ENCODE results near the gene MYBBP1A.

The MYBBP1A gene

GRCh38 chr17:4534515-4534914, 20.7 kb downstream of the MYBBP1A start:
- DNase-seq, result no peak

GRCh38 chr17:4533523-4534504, 21.4 kb downstream of the MYBBP1A start:
- no peak for DNase-seq

DNA sequence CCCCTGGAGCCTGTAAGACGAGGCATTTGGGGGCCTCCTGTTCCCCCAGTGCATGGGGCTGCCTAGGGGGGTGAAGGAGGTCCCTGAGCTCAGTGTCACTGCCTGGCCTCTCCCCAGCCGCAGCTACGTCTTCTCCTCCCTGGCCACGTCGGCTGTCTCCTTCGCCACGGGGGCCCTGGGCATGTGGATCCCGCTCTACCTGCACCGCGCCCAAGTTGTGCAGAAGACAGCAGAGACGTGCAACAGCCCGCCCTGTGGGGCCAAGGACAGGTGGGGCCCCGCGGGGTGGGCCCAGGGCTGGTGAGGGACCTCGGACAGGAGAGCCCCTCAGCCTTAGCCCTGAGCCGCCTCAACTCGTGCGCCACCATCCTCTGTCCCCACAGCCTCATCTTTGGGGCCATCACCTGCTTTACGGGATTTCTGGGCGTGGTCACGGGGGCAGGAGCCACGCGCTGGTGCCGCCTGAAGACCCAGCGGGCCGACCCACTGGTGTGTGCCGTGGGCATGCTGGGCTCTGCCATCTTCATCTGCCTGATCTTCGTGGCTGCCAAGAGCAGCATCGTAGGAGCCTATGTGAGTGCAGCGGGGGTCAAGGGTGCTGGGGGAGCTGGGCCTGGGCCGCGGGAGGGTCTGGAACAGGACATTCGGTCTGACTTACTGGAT, 22.2 kb downstream of the MYBBP1A start:
- DNase-seq, result no peak

DNA sequence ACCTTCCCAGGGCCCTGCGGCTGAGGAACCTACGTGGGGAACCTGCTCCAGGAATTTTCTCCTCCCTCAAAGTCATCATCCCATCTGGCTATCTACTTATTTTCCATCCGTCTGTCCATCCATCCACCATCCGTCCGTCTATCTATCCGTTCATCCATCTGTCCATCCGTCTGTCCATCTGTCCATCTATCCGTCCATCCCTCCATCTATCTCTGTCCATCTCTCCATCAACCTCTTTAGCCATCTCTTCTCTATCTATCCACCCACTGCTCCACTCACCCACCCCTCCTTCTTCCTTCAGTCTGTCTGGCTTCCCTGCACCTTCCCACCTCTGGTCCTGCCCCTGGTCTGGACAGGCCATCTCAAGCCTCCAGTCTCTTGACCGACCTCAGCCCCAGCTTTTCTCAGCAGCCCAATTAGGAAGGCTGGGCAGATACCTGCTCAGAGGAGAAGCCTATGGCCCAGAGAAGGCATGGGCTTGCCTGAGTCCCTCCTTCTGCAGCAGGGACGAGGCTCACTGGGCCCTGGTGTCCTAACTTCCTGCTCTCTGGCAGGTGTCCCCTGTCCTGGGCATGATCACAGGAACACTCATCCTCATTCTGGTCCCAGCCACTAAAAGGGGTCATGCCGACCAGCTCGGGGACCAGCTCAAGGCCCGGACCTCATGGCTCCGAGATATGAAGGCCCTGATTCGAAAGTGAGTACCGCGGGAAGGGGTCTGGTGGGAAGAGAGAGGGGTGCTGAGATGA, 23.0 kb downstream of the MYBBP1A start:
- DNase-seq, result no peak

DNA sequence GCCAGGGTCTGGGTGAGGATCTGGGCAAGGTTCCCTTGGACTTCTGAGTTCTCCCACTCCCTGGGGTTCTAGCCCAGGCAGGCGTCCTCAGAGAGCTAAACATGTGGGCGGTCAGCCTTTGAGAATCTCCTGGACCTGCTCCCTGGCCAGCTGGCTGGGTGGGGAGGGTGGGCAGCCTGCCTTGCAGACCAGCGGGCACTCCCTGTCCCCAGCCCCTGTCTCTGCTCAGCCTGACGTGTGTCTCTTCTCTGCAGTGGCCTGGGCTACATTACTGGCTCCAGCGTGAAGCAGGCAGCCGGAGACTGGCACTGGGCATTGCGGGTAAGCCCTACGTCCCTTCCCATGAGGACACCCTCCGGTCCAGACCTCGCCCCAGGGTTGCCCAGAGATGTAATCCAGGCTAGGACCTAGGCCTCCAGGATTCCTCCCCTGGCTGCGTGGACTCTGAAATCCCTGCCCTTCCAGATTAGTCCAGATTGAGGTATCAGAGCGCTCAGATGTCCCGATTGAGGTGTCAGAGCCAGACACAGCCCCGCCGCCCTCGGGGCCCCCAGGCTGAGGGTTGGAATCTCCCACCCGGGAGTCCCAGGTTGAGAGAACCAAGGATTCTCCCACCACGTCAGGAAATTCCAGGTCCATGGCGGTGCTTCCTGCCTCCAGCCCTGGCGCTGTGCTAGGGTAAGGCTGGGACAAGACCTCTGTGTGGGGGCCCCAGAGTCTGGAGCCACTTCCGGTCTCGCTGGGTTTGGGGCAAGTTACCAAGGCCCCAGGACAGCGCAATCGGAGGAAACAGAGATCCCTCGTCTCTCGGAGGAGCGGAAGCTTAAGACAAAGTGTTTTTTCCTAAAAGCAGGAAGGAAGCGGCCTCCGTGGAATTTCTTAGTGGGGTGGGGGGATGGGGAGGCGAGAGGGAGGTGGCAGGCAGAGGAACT, 24.1 kb downstream of the MYBBP1A start:
- DNase-seq, result no peak

- DNase-seq, result no peak
Observed at GRCh38 chr17:4529533-4530152, 25.5 kb downstream of the MYBBP1A start.

DNA sequence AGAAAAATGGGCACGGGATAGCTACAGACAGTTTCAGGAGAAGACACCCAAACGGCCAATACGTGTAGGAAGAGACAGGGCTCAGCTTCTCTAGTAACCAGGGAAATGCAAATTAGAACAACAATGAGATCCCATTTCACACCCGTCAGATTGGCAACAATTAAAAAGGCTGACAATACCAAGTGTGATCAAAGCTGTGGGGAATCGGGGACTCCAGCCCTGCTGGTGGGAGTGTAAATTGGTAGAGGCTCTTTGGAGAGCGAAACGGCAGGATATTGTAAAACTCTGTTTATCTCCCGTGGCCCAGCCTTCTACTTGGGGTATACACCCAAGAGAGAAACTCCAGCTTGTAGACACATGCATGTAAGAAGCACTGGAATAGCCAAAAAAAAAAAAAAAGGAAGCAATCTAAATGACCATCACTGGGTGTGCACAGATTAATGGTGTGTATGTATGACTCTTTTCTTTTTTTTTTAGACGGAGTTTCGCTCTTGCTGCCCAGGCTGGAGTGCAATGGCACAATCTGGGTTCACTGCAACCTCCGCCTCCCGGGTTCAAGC, 27.5 kb downstream of the MYBBP1A start:
- no peak for DNase-seq

- DNase-seq, result no peak
Observed at GRCh38 chr17:4527134-4527533, 28.1 kb downstream of the MYBBP1A start.

DNA sequence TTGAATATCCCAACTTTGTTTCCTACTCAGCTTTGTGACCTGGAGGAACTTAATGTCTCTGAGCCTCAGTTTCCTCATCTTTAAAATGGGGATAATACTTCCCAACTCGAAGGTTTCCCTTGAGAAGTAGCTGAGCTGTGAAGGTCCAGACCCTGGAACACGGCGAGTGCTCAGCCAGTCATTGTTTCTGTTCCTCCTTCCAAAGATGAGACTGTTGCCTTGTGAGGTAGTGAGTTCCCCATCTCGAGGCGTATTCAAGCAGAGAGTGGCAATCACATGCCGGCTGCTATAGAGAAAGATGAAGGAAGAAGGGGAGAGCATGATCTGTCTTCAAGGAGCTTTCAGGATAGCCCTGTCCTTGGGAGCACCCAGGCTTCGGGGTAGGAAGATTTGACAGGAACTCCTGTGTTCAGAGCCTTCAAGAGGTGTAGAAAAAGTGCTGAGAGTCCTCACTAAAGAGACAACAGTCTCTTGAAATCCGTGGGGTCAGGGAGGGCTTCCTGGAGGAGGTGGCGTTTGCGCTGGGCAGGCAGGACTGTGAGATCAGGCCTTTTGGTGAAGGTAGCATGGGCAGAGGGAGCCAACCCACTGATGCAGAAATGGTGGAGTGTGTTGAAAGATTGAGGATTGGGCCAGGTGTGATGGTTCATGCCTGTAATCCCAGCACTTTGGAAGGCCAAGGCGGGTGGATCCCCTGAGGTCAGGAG, 29.3 kb downstream of the MYBBP1A start:
- no peak for DNase-seq

- DNase-seq, result no peak
Observed at GRCh38 chr17:4523946-4524345, 31.2 kb downstream of the MYBBP1A start.

DNA sequence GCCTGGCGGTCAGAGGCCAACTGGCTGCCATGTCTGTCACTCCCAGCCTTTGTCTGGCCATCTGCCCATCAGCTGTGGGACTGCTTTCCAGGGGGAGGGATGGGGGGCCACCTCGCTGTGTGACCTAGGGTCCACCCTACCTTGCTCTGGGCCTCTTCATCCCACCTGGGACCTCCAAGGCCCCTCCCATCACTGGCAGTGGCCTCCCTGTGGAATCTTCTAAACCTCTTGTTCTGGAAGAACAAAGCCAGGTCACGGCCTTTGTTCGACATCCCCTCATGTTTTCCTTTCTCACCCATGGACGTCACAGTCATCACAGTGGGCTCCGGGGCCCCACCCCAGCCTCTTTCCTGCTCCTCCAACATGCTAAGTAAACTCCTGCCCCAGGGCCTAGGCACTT, 32.5 kb downstream of the MYBBP1A start:
- DNase-seq, result no peak

DNA sequence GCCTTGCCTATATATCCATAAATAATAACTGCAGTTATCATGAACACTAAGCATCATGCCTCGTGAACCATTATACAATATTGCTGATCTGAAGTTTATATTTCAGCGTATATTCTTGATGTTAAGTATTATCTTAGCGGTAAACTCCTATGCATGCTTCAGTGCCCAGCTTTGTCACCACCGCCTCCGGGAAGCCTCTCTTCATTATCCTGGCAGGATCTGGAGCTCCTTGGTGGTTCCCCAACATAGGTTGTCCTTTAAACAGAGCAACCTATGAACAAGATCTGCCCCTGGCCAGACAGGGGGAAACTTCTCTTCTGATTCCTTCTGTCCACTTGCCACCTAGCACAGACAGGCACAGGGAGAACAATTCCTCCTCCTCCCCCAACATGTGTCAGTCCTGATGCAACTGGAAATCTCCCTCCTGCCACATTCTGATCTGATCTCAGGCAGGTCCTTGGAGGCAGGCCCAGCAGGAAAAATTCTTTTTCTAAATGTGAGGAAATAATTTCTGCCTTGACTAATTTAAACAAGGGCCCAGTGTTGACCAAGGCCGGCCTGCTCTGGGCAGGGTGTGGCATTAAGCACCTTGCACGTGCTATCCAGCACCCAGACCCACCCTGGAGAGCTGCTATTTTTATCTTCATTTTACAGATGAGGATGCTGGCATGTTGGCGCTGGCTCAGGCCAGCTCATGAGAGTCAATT, 34.1 kb downstream of the MYBBP1A start:
- DNase-seq, result no peak

GRCh38 chr17:4520060-4520893, 34.9 kb downstream of the MYBBP1A start:
- no peak for DNase-seq

DNA sequence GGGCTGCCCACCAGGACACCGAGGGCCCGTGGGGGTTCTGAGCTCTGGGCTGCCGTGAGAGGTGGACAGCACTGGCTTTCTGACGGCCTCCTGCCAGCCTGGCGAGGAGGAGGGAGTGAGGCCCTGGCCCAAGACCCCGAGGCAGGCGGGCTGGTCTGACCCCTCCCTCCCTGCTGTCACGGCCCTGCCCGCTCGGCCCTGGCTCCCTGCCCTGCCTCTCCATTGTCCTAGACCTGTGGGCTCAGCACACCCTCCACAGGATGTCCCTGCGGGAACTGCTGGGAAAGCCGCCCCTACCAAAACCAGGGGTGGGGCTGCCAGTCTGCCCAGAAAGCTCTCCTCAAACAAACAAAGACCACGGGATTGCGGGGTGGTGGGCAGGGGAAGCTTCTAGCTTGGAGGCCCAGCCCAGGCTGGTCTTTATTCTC, 35.8 kb downstream of the MYBBP1A start:
- no peak for DNase-seq

DNA sequence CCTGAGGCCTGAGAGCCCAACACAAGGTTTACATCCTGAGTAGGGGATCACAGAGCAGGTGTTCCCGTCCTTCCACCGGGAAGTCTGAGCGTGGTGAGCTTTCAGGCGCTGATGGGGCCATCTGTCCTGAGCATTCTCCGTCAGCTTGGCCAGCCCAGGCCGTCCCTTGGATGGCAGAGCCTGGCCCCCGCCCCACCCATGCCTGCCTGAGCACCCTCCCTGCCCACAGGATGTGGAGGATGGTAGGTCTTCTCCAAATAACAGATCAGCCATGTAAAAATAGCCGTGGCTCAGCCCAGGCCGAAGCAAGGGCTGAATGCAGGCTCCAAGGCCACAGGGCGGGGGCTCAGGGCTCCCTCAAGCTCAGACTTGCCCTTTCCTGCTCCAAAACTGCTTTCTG, 36.3 kb downstream of the MYBBP1A start:
- no peak for DNase-seq

DNA sequence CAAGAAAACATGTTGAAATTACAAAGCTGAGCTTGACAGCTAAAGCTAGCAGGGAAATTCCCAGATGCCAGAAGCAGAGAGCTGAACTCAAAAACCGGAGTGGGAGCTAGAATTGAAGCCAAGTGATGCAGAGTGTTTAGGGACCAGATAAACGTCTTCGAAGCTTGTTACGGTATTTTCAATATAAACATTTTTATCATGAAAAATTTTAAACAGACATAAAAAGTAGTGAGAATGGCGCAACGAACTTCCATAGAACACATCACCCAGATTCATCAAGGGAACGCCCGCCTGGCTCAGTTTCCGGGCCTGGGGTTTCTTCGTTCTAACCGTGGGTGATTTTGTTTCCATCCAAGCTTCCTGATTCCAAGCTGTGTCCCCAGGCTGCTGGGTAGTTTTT, 38.4 kb downstream of the MYBBP1A start:
- no peak for DNase-seq

DNA sequence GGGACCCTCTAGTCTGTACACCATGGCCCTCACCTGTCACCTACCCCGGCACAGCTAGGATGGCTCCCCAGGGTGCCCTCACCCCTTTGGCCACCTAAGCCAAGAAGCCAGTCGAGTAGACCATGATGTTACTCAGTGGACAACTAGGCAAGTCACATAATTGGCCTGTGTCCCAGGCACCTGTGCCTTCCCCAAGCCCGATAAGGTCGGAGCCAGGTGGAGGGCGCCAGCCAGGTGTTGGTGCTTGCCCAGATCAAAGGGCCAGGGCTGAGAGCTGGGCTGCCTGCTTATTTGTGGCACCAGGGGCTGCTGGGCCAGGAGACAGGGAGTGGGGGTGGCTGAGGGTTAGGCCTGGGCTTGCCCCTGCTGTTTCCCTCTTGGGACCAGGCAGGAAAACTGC, 39.7 kb downstream of the MYBBP1A start:
- no peak for DNase-seq

DNA sequence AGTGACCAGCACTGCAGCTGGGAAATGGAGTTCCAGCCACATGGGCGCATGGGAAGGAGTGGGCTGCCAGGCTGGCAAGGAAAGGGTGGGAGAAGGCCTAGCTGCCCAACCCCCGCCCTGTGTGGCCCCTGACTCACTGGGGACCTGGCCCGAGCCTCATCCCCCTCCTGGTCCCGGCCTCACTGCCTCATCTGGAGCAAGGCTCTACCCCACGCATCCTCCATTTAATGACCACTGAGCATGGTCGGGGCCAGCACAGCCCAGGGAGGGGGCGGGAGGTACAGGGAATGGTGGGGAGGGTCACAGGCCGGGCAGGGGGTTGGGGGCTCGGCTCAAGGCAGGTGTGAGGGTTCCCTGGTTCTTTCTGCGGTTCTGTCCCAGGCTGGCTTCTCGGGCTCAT, 40.4 kb downstream of the MYBBP1A start:
- DNase-seq, result no peak

GRCh38 chr17:4514206-4514605, 41.0 kb downstream of the MYBBP1A start:
- DNase-seq, result no peak
